ENCODE results near the gene PLEKHG2.
"Not testable (repeated sequence)": the region's sequence is repeated elsewhere in the genome, so short reads cannot be mapped to it uniquely, and the experiment has no call there.

Gene PLEKHG2, protein sequence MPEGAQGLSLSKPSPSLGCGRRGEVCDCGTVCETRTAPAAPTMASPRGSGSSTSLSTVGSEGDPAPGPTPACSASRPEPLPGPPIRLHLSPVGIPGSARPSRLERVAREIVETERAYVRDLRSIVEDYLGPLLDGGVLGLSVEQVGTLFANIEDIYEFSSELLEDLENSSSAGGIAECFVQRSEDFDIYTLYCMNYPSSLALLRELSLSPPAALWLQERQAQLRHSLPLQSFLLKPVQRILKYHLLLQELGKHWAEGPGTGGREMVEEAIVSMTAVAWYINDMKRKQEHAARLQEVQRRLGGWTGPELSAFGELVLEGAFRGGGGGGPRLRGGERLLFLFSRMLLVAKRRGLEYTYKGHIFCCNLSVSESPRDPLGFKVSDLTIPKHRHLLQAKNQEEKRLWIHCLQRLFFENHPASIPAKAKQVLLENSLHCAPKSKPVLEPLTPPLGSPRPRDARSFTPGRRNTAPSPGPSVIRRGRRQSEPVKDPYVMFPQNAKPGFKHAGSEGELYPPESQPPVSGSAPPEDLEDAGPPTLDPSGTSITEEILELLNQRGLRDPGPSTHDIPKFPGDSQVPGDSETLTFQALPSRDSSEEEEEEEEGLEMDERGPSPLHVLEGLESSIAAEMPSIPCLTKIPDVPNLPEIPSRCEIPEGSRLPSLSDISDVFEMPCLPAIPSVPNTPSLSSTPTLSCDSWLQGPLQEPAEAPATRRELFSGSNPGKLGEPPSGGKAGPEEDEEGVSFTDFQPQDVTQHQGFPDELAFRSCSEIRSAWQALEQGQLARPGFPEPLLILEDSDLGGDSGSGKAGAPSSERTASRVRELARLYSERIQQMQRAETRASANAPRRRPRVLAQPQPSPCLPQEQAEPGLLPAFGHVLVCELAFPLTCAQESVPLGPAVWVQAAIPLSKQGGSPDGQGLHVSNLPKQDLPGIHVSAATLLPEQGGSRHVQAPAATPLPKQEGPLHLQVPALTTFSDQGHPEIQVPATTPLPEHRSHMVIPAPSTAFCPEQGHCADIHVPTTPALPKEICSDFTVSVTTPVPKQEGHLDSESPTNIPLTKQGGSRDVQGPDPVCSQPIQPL (N-terminal part only)

DNA sequence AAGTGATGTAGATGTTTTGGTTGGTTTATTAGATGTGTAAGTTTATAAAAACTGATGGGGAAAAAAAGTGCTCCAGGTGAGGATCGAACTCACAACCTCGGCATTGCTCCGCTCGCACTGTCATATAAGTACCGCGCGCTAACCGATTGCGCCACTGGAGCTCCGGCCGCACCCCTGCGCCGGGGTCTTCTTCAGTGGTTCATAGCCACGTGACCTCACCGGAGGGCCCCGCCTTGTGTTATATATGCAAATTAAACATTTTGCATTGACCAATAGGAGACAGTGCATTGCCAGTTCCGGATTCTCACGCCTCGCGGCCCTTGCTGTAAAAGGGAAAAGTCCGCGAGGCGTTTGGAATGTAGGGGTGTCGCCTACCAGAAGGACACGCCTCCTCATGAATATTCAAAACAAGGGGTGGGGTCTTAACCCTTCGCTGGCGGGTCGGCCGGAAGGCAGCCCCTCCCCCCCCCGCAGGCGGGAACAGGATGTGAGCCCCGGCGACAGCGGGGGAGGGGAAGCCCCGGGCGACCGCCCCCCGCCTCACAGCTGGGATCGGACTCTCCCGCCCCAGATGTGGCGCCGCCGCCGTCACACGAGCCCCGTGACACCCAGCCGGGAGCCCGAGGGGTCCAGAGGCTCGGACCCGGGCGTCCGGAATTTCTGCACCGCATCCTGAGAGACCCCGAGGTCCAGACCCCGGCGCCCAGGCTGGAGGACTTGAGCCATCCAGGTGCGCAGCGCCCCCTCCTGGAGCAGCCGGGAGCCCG is at the start of gene PLEKHG2:
PLEKHG2 (plus strand) TSS at position 570 of the 767 bp plus-strand sequence. CDS start 1,418 bp downstream, outside the sequence.
- Mint-ChIP-seq H3K4me3 (peak within 1 kb of the TSS; percentile 84), H3K27me3 (no peaks in the 10 kb centered on the region), H3K36me3 (peaks cover 5% of the 10 kb centered on the region), H3K9me3 (ENCODE audit: low read depth) (no peaks in the 10 kb centered on the region), H3K27ac (peak within 1 kb of the TSS; percentile 93), H3K4me1 (ENCODE audit: low read depth) (peaks cover 41% of the 10 kb centered on the region)

DNA sequence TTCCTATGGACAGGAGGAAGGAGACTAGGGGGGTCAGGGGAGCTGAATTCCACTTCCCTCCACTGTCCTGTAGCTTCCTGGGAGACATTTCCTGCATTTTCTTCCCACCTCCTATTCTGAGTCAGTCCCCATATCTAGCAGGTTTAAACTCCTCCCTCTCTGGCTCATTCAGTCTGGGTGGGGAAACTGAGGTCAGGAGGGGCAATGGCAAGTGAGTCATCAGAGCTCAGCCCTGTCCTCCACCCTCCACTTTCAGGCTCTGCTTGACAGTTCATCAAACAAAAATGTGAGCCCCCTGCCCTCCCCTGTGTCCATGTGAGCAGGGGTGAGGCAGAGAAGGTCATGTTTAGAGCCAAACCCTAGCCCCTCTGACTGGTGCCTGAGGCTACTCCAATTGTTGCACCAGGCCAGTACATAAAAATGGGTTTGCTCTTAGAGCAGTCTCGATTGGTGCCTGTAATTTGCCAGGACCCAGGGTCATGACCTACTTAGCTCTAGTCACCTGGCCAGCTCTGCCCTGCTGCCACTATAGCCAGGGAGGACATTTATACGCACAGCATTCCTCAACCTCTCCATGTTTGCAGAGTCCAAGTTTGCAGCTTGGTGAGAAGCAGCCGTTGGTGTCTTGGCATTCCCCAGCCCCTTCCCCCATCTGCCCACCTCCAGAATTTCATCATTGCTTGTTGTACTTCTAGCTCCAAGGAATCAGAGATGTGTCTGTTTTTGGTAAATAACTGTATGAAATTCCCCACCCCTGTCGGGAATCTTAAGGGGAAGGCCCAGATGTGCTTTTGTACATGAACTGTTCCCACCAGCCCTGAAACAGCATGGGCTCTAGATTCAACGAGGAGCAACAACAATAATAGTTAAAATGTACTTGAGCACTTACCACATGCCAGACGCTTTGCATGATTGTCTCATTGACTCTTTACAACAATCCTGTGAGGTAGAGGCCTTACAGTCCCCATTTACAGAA is 49.5 kb upstream of the PLEKHG2 start:
- Mint-ChIP-seq H3K4me3 (no peak overlapping the region), H3K27ac (no peak overlapping the region), H3K27me3 (no peaks in the 10 kb centered on the region), H3K4me1 (ENCODE audit: low read depth) (peaks cover 2% of the 10 kb centered on the region), H3K36me3 (peaks cover 14% of the 10 kb centered on the region), H3K9me3 (ENCODE audit: low read depth) (no peaks in the 10 kb centered on the region)

DNA sequence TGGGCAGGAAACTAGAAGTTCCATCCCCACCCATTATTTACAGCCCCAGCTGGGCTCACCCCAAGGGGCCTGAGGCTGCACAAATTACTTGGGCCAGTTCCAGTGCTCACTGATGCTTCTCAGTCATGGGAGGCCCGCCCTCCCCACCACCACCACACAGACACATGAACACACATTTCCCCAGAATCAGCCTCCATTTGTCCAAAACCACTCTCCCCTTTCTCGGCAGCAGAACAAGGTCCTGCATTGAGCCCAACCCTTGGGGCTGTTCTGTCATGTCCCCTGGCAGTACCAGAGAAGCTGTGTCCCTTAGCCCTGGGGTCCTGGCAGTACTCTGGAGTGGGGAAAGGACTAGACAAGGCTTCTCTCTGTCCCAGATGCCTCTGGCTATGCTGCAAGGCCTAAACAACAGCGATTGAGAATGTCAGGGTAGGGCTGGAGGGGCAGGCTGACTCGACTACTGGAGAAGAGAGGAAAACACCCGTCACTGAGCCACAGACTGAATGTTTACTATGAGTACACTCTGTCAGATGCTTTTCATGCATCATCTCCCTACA is 48.5 kb upstream of the PLEKHG2 start:
- Mint-ChIP-seq H3K4me1 (ENCODE audit: low read depth) (peaks cover 2% of the 10 kb centered on the region), H3K4me3 (no peak overlapping the region), H3K36me3 (peaks cover 14% of the 10 kb centered on the region), H3K9me3 (ENCODE audit: low read depth) (no peaks in the 10 kb centered on the region), H3K27me3 (no peaks in the 10 kb centered on the region), H3K27ac (no peak overlapping the region)

DNA sequence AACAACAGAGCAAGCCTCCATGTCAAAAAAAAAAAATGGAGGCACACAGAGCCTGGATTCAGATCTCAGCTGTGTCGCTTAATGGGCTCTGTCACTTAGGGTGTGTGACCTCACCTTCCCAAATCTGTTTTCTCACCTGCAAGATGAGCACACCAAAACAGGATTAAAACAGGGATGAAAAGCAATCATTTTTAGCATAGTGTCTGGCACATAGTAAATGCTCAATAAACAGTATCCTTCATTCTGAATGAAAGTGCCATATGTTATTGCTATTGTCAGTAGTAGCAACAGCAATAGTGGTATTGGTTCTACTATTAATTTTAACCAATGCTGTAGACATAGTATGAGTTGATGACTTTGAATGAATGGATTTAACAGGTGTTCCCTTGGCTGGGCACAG is 46.9 kb upstream of the PLEKHG2 start:
- Mint-ChIP-seq H3K9me3 (ENCODE audit: low read depth) (no peaks in the 10 kb centered on the region), H3K27me3 (no peaks in the 10 kb centered on the region), H3K36me3 (peaks cover 10% of the 10 kb centered on the region), H3K4me1 (ENCODE audit: low read depth) (no peaks in the 10 kb centered on the region), H3K27ac (no peak overlapping the region), H3K4me3 (no peak overlapping the region)

DNA sequence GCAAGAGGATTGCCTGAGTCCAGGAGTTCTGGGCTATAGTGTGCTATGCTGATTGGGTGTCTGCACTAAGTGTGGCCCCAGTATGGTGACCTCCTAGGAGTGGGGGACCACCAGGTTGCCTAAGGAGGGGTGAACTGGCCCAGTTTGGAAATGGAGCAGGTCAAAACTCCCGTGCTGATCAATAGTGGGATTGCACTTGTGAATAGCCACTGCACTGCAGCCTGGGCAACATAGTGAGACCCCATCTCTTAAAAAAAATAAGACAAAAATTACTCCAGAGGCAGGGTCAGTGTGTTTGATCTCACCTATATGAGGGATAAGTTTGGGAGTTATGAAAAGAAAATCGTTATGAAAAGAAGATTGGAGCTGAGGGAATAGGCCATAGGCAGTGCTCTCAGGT is 43.3 kb upstream of the PLEKHG2 start:
- Mint-ChIP-seq H3K27ac (no peak overlapping the region), H3K27me3 (no peaks in the 10 kb centered on the region), H3K9me3 (ENCODE audit: low read depth) (no peaks in the 10 kb centered on the region), H3K4me3 (no peak overlapping the region), H3K36me3 (peaks cover 7% of the 10 kb centered on the region), H3K4me1 (ENCODE audit: low read depth) (no peaks in the 10 kb centered on the region)

DNA sequence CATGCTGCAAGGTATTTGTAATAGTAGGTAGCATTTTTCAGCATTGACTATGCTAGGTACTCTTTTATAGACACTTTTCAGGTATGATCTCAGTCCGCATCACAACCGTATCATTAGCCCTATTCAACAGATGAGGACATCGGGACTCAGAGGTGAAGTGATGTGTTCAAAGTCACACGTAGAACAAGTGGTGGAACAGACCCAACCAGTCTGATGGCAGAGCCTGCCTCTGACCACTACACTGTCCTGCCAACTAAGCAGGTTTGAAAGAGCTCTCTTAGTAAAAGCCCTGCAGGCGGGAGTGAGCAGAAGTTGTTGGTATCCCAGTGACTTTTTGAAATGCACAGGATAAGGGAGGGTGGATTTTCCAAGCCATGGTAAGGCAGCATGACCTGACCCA is 41.7 kb upstream of the PLEKHG2 start:
- H3K9me3 Mint-ChIP-seq (ENCODE audit: low read depth), result no peaks in the 10 kb centered on the region
- no peaks in the 10 kb centered on the region for H3K4me1 Mint-ChIP-seq (ENCODE audit: low read depth)
- no peak overlapping the region for H3K27ac Mint-ChIP-seq
- H3K27me3 Mint-ChIP-seq, result no peaks in the 10 kb centered on the region
- no peak overlapping the region for H3K4me3 Mint-ChIP-seq
- peaks cover 8% of the 10 kb centered on the region for H3K36me3 Mint-ChIP-seq

DNA sequence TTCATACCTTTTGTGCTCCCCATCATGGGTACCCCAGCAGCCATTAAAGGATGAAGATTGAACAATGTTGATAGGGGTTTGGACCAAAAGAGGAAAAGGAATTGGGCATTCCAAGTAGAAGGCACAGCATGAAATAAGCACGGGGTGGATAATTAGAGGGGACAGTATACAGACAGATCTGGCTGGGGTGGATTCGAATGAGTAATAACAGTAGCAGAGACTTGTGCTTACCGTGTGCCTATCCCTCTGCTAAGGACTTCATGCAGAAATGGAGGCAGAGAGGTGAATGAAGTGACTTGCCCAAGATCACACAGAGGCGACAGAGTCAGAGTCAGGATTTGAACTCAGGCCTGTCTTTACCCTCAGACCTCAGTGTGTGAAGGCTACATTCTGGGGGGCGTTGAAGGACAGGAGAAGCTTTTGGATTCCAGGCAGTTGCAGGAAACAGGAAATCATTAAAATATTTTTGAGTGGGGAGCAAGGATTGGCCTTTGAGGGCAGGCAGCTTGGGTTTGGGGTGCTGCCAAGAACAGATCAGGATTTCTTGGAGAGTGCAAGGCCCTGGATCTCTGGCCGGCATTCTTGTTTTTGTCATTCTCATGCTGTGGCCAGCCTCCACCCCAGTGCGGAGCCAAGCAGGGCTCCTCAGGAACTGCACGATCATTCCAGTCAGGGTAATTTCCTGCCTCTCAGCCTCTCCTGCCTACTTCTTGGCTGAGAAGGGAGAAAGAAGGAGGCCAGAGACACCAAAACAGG is 40.2 kb upstream of the PLEKHG2 start:
- H3K27me3 Mint-ChIP-seq, result no peaks in the 10 kb centered on the region
- no peaks in the 10 kb centered on the region for H3K9me3 Mint-ChIP-seq (ENCODE audit: low read depth)
- H3K4me1 Mint-ChIP-seq (ENCODE audit: low read depth), result no peaks in the 10 kb centered on the region
- H3K36me3 Mint-ChIP-seq, result peaks cover 8% of the 10 kb centered on the region
- no peak overlapping the region for H3K4me3 Mint-ChIP-seq
- no peak overlapping the region for H3K27ac Mint-ChIP-seq

DNA sequence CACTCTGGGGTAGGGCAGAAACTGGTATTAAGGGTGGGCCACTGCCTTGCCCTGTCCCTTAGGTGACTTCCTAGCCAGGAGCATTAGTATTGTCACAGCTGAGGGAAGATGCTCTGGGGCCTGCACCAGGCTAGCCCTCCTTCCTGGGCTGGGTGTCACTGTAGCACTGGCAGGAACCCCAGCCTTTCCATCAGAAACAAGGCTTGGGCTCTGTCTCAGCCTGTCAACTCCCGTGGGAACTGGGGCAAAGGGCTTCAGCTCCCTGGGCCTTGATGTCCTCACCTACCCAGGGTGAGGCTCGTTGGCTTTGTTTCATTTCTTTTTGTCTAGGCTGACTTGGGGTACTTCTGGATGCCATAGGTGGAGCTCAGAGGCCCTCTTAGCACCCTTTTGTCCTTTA is 39.5 kb upstream of the PLEKHG2 start:
- peaks cover 8% of the 10 kb centered on the region for H3K36me3 Mint-ChIP-seq
- no peak overlapping the region for H3K4me3 Mint-ChIP-seq
- no peaks in the 10 kb centered on the region for H3K4me1 Mint-ChIP-seq (ENCODE audit: low read depth)
- no peaks in the 10 kb centered on the region for H3K9me3 Mint-ChIP-seq (ENCODE audit: low read depth)
- no peaks in the 10 kb centered on the region for H3K27me3 Mint-ChIP-seq
- H3K27ac Mint-ChIP-seq, result no peak overlapping the region

DNA sequence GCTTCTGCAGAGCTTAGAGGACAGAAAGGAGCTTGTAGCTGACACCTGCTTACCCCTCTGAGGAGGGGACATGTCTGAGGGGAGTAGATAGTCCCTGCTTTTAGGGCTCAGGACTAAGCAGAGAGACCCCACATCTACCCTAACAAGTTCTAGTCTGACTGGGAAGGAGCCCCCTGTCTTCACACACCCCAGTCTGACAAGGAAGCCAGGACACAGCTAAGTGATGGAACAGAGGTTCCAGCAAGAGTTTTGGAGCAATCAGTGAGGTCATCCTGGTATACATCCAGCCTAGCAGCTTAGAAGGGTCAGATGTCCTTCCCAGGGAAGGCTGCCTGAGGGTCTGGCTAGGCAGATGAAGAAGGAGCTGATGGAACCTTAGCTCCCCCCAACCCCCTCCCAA is 36.5 kb upstream of the PLEKHG2 start:
- no peaks in the 10 kb centered on the region for H3K9me3 Mint-ChIP-seq (ENCODE audit: low read depth)

DNA sequence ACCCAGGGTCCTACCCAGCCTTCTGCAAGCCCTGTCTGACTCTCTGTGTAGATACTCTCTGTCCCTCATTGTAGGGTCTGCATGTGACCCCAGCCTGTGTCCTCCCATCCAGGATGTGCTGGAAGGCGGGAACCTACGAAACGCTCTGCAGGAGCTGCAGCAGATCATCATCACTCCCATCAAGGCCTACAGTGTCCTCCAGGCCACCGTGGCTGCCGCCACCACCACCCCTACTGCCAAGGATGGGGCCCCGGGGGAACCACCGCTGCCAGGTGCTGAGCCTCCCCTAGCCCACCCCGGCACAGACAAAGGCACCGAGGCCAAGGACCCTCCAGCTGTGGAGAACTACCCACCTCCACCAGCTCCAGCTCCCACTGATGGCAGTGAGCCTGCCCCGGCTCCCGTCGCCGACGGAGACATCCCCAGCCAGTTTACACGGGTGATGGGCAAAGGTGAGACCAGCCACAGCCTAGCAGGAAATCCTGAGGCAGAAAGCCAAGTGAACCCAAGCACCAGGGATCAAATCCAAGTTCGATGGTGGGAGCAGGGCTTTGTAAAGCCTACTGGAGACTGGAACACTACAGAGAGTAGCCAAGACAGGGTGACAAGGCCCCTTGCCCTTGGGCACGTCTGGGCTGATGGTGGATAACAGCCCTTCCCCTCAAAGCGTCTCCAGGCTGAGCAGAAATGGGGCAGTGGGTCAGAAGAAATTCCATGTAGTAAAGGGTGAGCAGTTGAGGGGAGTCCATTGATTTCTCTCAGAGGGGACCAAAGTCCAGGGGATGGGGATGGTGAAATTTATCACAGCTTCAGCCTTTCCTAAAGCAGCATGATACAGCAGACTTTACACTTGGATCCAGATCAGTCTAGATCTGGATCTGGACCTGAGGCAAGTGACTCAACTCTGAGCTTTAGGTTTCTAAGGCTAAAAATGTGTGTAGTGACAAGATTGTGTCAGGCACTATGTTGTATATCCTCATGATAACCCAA is 34.8 kb upstream of the PLEKHG2 start:
- Mint-ChIP-seq H3K9me3 (ENCODE audit: low read depth) (no peaks in the 10 kb centered on the region), H3K36me3 (peaks cover 7% of the 10 kb centered on the region), H3K27me3 (no peaks in the 10 kb centered on the region), H3K4me3 (no peak overlapping the region), H3K27ac (no peak overlapping the region), H3K4me1 (ENCODE audit: low read depth) (no peaks in the 10 kb centered on the region)

More for the DNA sequence above, 36.5 kb upstream of the PLEKHG2 start:
- peaks cover 5% of the 10 kb centered on the region for H3K36me3 Mint-ChIP-seq
- H3K27me3 Mint-ChIP-seq, result no peaks in the 10 kb centered on the region
- H3K27ac Mint-ChIP-seq, result no peak overlapping the region
- no peaks in the 10 kb centered on the region for H3K4me1 Mint-ChIP-seq (ENCODE audit: low read depth)
- H3K4me3 Mint-ChIP-seq, result no peak overlapping the region

DNA sequence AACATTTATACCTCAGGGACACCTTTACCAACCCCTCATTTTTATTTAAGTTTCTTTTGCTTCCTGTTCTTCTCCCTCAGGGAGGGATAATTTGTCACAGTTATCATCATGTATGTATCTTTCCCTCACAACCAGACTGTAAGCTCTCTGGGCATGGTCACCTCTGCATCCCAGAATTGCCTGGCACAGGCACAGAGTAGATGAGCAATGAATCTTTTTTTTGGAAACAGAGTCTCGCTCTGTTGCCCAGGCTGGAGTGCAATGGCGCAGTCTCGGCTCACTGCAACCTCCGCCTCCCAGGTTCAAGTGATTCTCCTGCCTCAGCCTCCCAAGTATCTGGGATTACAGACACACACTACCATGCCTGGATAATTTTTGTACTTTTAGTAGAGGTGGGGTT is 33.1 kb upstream of the PLEKHG2 start:
- not testable (repeated sequence) for H3K27me3 Mint-ChIP-seq; H3K4me1 Mint-ChIP-seq (ENCODE audit: low read depth); H3K27ac Mint-ChIP-seq; H3K4me3 Mint-ChIP-seq; H3K9me3 Mint-ChIP-seq (ENCODE audit: low read depth); H3K36me3 Mint-ChIP-seq

DNA sequence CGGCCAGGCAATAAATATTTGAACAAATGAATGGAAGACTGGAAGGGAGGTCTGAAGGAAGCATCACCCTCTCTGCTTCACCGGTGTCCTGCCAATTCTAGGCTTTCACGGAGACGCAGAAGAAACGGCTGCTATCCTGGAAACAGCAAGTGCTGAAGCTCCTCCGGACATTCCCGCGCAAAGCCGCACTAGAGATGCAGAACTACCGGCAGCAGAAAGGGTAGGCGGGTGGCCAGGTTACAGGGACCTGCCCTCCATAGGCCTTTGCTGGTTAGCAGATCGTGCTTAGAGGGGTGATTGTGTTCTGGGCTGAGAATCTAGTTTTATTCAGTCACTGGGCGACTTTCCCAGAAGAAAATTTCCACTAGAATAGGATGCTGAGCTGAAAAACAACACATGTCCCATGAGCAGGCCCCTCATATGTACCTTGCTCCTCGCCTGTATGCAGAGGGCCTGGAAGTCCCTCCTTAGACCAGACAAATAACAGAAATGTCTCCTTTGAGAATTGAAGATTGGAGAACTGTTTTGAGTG is 32.5 kb upstream of the PLEKHG2 start:
- no peak overlapping the region for H3K27ac Mint-ChIP-seq
- no peaks in the 10 kb centered on the region for H3K27me3 Mint-ChIP-seq
- no peak overlapping the region for H3K4me3 Mint-ChIP-seq

More for the DNA sequence above, 32.5 kb upstream of the PLEKHG2 start:
- no peaks in the 10 kb centered on the region for H3K4me1 Mint-ChIP-seq (ENCODE audit: low read depth)
- no peaks in the 10 kb centered on the region for H3K9me3 Mint-ChIP-seq (ENCODE audit: low read depth)
- peaks cover 5% of the 10 kb centered on the region for H3K36me3 Mint-ChIP-seq
